Neuron (in vitro differentiated cells): ENCODE measurements around the gene EEF1AKMT3.

Experiments
- H2AFZ ChIP-seq: one replicate; pipeline ENCODE4 v1.6.1; 2013; ENCODE audit warnings: low read depth, mild to moderate bottlenecking, inconsistent platforms, low read length, moderate library complexity
- H3K27me3 ChIP-seq: one replicate; pipeline ENCODE4 v1.6.1; 2013; ENCODE audit warnings: low read length; ENCODE audit not compliant: insufficient read depth
- H3K36me3 ChIP-seq: one replicate; pipeline ENCODE4 v1.6.1; 2013; ENCODE audit warnings: low read length; ENCODE audit not compliant: insufficient read depth
- H3K4me1 ChIP-seq: one replicate; pipeline ENCODE4 v1.6.1; 2013; ENCODE audit warnings: low read length; ENCODE audit not compliant: insufficient read depth
- H3K4me3 ChIP-seq: 2 replicates; pipeline ENCODE4 v1.5.1; 2013; ENCODE audit warnings: mild to moderate bottlenecking, low read length, moderate library complexity
- H3K9me3 ChIP-seq: one replicate; pipeline ENCODE4 v1.6.1; 2013; ENCODE audit warnings: low read length

Gene EEF1AKMT3

DNA sequence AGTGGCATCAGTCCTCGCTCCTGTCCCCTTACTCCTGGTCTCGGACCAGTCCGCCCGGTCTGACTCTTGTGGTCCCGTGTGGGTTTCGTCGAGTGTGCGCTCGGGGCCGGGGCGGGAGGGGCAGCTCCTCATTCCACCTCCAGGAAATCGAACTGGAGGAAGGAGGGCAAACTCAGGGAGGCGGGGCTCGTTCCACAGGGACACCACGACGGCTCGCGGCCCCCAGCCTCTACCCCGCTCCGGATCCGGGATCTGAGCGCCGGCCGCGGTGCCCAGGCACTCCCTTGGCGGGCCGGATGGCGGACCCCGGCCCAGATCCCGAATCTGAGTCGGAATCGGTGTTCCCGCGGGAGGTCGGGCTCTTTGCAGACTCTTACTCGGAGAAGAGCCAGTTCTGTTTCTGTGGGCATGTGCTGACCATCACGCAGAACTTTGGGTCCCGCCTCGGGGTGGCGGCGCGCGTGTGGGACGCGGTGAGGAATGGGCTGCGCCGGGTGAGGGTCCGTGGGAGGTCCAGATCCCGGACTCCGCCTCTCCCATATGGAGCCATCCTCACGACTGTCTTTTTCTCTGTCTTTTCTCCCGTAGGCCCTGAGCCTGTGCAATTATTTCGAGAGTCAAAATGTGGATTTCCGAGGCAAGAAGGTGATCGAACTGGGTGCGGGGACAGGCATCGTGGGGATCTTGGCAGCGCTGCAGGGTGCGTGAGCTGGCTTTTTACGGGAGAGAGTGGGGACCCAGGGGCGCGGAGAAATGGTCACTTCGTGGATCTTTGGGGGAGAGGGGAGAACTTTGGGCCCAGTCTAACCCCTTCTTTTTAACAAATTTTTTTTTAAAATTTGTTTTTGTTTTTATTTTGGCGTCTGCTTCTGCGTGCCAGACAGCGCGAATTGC is at the start of gene EEF1AKMT3:
EEF1AKMT3 (plus strand) TSS at position 186 of the 894 bp plus-strand sequence; CDS start at position 297, 111 bp downstream.
- Histone ChIP-seq H3K27me3 (no peaks in the 10 kb centered on the region), H3K9me3 (no peaks in the 10 kb centered on the region), H3K4me1 (peaks cover 12% of the 10 kb centered on the region), H3K4me3 (peak within 1 kb of the TSS; percentile 63), H3K36me3 (peaks cover 22% of the 10 kb centered on the region), H2AFZ (peak within 1 kb of the TSS; percentile 95)

DNA sequence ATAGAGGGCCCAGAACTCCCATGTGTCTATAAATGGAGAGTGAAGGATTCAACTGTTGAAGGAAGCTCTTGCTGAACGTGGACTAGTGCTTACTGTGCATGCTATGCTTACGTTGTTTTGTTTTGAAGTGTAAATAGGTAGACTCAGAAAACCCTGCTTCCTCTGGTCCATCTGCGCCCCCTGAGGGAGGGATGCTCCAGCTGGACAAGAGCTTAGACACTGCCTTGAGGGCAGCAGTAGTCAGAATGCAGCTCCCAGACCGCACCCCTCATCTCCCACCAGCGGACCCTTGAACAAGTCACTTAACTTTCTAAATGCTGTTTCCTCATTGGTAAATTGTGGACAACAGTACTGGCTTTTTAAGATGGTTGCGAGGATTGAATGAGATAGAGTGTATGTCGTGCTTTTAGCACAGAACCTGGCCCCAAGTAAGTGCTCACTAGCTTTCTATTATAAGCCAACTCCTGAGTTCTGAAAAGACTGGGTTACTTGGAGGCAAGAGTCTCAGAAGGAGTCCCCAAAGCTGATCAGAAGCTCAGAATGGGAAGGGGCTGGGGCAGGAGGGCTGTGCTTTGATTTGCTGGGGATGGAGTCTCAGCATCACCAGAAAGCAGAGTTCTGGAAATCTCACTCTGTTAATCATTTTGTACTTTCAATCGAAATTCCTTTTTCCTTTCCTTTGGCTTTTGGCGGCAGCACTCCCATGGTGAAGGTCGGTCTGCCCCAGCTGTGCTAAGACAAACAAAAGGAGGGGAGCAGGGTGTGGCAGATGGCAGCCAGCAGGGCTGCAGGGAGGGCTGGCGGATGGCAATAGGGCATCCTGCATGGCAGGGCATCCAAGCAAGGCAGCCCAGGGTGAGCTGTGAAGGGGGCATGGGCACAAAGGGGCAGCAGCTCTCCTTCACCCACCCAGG is 49.4 kb upstream of the EEF1AKMT3 start:
- Histone ChIP-seq H3K27me3 (no peaks in the 10 kb centered on the region), H3K9me3 (peaks cover 3% of the 10 kb centered on the region), H3K36me3 (peaks cover 46% of the 10 kb centered on the region), H3K4me3 (no peak overlapping the region), H2AFZ (no peak overlapping the region), H3K4me1 (no peaks in the 10 kb centered on the region)

DNA sequence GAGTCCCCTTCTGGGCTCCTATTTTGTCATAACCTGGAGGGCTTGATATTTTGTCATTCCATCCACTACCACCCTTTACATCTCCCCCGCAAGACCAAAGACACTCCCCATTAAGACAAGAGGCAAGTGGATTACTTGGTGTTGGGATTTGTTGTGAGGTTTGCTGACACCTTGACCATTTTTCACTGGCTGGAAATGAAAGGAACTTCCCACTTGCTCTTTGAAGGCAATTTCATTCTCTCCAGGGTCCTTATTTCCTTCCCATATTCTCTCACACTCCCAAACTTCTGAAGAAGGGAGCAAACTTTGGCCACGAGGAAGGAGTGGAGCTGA is 48.8 kb upstream of the EEF1AKMT3 start:
- H3K4me3 ChIP-seq, result no peak overlapping the region
- H3K27me3 ChIP-seq, result no peaks in the 10 kb centered on the region
- H3K9me3 ChIP-seq, result peaks cover 3% of the 10 kb centered on the region
- H3K36me3 ChIP-seq, result peaks cover 41% of the 10 kb centered on the region
- no peaks in the 10 kb centered on the region for H3K4me1 ChIP-seq
- no peak overlapping the region for H2AFZ ChIP-seq

- Histone ChIP-seq H3K4me3 (no peak overlapping the region), H2AFZ (no peak overlapping the region), H3K9me3 (peaks cover 3% of the 10 kb centered on the region), H3K27me3 (no peaks in the 10 kb centered on the region), H3K4me1 (no peaks in the 10 kb centered on the region), H3K36me3 (peaks cover 36% of the 10 kb centered on the region)
These were observed 48.1 kb upstream of the EEF1AKMT3 start for GRCh38 chr12:57724003-57724935.

GRCh38 chr12:57724936-57725740 is 47.3 kb upstream of the EEF1AKMT3 start:
- peaks cover 32% of the 10 kb centered on the region for H3K36me3 ChIP-seq
- no peaks in the 10 kb centered on the region for H3K4me1 ChIP-seq
- no peak overlapping the region for H2AFZ ChIP-seq
- peaks cover 3% of the 10 kb centered on the region for H3K9me3 ChIP-seq
- no peaks in the 10 kb centered on the region for H3K27me3 ChIP-seq
- no peak overlapping the region for H3K4me3 ChIP-seq

DNA sequence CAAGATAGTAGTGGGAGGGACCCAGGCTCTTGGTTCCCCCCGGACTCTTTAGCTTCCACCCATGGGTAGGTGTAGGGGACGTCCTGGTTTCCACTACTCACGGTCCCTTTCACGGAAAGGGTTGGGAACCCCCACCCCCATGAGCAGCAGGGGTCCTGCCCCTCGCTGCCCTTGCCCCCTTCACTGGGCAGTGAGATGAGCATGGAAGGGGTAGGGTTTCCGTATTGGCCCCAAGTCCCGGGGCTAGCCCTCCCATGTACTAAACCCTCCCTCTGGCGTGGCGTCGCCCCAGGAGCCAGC is 46.6 kb upstream of the EEF1AKMT3 start:
- no peaks in the 10 kb centered on the region for H3K4me1 ChIP-seq
- H3K4me3 ChIP-seq, result no peak overlapping the region
- H3K36me3 ChIP-seq, result peaks cover 29% of the 10 kb centered on the region
- no peak overlapping the region for H2AFZ ChIP-seq
- peaks cover 3% of the 10 kb centered on the region for H3K9me3 ChIP-seq
- no peaks in the 10 kb centered on the region for H3K27me3 ChIP-seq

DNA sequence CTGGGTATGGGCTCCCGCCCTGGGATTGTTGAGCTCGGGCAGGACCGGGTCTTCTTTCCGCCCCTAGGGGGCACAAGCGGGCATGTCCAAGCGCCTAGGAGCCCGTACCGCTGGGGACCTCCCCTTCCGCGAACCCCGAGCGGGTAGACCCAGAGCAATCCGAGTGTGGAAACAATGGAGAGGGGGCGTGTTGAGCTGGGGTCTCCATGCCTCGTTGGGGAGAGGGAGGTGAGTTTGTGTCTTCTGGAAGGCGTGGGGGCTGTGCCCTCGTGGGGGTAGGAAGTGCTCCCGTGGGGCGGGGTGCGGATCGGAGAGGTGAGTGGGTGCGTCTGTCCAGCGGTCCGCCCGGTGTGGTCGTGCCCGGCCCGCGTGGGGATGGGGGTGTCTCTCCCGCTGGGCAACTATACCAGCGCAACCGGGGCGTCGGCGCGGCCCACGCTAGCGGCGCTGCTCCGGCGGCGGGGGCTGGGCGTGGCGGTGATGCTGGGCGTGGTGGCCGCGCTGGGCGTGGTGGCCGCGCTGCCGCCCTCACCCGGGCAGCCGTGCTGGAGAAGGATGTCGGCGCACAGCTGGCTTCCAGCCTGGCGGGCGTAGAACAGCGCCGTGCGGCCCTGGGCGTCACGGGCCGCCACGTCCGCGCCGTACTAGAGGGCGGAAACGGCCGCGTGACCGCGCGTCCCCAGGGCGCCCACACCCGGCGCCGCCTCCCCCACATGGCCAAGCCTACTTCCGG is 46.1 kb upstream of the EEF1AKMT3 start:
- Histone ChIP-seq H3K4me3 (no peak overlapping the region), H3K27me3 (no peaks in the 10 kb centered on the region), H2AFZ (no peak overlapping the region), H3K4me1 (no peaks in the 10 kb centered on the region), H3K9me3 (peaks cover 3% of the 10 kb centered on the region), H3K36me3 (peaks cover 27% of the 10 kb centered on the region)

GRCh38 chr12:57726884-57727757 is 45.3 kb upstream of the EEF1AKMT3 start:
- no peaks in the 10 kb centered on the region for H3K27me3 ChIP-seq
- H3K9me3 ChIP-seq, result peaks cover 3% of the 10 kb centered on the region
- H3K36me3 ChIP-seq, result peaks cover 22% of the 10 kb centered on the region
- no peaks in the 10 kb centered on the region for H3K4me1 ChIP-seq
- no peak overlapping the region for H3K4me3 ChIP-seq
- H2AFZ ChIP-seq, result no peak overlapping the region

GRCh38 chr12:57727758-57728395 is 44.5 kb upstream of the EEF1AKMT3 start:
- H3K36me3 ChIP-seq, result peaks cover 22% of the 10 kb centered on the region

DNA sequence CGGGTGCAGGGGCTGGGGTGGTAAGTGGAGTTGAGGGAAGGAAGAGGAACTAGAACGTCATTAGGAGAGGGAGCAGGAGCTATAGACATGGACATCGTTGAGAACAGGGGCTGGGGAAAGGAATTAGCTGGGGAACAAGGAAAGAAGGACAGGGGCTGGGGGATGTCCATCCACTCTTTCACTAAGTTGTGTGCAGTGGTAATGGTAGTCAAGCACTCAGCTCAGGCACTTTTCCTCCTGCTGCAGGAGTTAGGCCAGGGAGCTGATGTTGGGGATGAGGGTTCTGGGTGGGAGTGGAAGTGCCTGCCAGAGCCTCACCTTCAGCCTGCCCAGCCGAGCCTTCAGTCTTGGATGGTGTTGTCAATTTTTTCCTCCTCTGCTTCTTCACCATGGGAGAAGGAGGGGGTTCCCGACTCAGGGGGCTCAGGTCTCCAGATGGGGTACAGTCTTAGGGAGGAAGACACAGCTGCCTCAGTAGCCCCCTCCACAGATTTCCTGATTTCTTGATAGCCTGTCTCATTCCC is 43.0 kb upstream of the EEF1AKMT3 start:
- Histone ChIP-seq H3K36me3 (peaks cover 22% of the 10 kb centered on the region), H3K9me3 (peaks cover 3% of the 10 kb centered on the region), H3K27me3 (no peaks in the 10 kb centered on the region), H3K4me1 (no peaks in the 10 kb centered on the region), H3K4me3 (no peak overlapping the region), H2AFZ (no peak overlapping the region)

More at GRCh38 chr12:57727758-57728395, 44.5 kb upstream of the EEF1AKMT3 start:
- Histone ChIP-seq H3K4me3 (no peak overlapping the region), H2AFZ (no peak overlapping the region), H3K27me3 (no peaks in the 10 kb centered on the region), H3K9me3 (peaks cover 3% of the 10 kb centered on the region), H3K4me1 (no peaks in the 10 kb centered on the region)
